AG09319 (cell line): ENCODE results near the gene EIF4G3.
"Not testable (repeated sequence)": the region's sequence is repeated elsewhere in the genome, so short reads cannot be mapped to it uniquely, and the experiment has no call there.

Experiments used
- DNase-seq: peaks from one replicate; pipeline ENCODE4 v3.0.0-alpha.2; 2010; ENCODE audit warnings: low read depth; ENCODE audit errors: extremely low read depth
- CTCF ChIP-seq: IDR thresholded peaks from 2 replicates; pipeline ENCODE4 v1.5.1; 2011; ENCODE audit warnings: low read depth, mild to moderate bottlenecking, inconsistent platforms, low read length, moderate library complexity

Gene EIF4G3

GRCh38 chr1:20913242-20913641 lies 263.5 kb downstream of the EIF4G3 start:
- TF ChIP-seq CTCF: no peak
- DNase-seq: no peak

- DNase-seq: not testable (repeated sequence)
These were observed 269.2 kb downstream of the EIF4G3 start for GRCh38 chr1:20907526-20907925.

- DNase-seq: no peak
- TF ChIP-seq CTCF: no peak
These were observed 273.3 kb downstream of the EIF4G3 start for GRCh38 chr1:20903437-20903836.

GRCh38 chr1:20900056-20900455 lies 276.6 kb downstream of the EIF4G3 start:
- DNase-seq: no peak
- TF ChIP-seq CTCF: no peak

- TF ChIP-seq CTCF: no peak
- no peak for DNase-seq
These were observed 277.3 kb downstream of the EIF4G3 start for GRCh38 chr1:20899154-20899972.

- no peak for TF ChIP-seq CTCF
- no peak for DNase-seq
These were observed 279.9 kb downstream of the EIF4G3 start for GRCh38 chr1:20896826-20897225.

- TF ChIP-seq CTCF: no peak
- no peak for DNase-seq
These were observed 282.8 kb downstream of the EIF4G3 start for GRCh38 chr1:20893931-20894330.

GRCh38 chr1:20891091-20891490 lies 285.6 kb downstream of the EIF4G3 start:
- DNase-seq: no peak
- TF ChIP-seq CTCF: no peak
